Measurements from ENCODE around the gene CDH4.

The CDH4 gene

DNA sequence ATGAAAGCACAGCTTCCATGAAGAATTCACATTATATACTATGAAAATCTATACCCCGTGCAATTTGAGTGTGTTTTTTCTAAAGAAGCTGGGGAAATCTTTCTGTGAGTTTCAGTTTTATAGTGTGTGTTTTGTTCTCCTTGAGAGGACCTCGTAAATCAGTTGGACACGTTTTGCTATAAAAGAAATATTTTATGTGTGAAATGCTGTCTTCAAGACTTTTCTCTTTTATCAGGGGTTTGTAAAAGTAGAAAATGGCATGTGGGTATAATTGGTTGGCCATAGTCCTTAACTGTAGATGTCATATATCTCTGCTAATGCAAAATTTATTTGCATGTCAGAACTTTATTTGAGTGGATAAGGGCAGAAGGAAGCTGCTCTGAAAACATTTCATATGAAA is 186.2 kb downstream of the CDH4 start:
- peaks cover 14% of the 10 kb centered on the region for H3K27me3 Mint-ChIP-seq
- no peaks in the 10 kb centered on the region for H3K36me3 Mint-ChIP-seq (ENCODE audit: low read depth)
- H3K4me1 Mint-ChIP-seq (ENCODE audit: low read depth), result no peaks in the 10 kb centered on the region
- no peaks in the 10 kb centered on the region for H3K9me3 Mint-ChIP-seq
- intact Hi-C loops (cut with micrococcal nuclease), result no loop called here
- H3K27ac Mint-ChIP-seq, result no peak overlapping the region
- H3K4me3 Mint-ChIP-seq, result no peak overlapping the region

DNA sequence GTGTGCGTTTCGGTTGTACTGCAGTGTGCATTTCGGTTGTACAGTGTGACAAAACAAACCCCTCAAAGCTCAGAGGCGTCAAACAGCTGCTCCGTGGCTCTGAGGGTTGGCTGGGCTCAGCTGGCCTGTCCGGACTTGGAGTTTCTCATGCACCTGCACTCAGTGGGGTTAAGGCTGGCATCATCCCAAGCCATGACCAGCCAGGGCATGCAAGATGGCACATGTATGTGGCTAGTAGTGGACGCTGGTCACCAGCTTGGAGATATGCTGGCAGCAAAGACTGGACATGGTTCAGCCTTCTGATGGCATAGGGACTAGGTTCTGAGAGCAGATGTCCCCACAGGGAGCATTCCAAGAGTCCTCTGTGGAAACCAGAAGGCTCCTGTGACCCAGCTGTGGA is 187.2 kb downstream of the CDH4 start:
- Mint-ChIP-seq H3K27me3 (peaks cover 11% of the 10 kb centered on the region), H3K9me3 (no peaks in the 10 kb centered on the region), H3K36me3 (ENCODE audit: low read depth) (no peaks in the 10 kb centered on the region), H3K27ac (no peak overlapping the region), H3K4me3 (no peak overlapping the region), H3K4me1 (ENCODE audit: low read depth) (no peaks in the 10 kb centered on the region)
- intact Hi-C loops (cut with micrococcal nuclease), result no loop called here

DNA sequence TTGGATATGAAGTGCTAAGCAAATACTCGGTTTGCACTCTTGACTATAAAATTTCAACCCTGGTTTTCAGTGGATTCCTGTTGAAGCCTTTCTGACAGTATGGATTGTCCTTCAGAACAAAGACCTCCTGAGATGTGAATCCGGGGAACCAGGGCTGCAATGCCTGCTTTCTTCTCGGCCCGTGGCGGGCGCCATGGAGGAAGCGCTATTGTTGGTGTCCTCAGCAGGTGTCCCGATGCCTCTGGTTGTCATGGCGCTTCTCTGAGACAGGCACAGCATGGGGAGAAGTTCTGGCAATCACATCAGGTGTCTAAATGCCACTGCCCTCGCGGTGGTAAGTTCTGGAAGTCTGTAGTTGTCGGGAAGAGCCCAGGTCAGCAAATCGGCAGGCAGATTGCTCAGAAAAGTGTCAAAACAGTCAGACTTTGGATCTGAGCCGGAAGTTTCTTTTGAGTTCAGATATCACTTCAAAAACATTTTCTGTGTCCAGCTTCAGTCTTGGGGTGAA is 188.5 kb downstream of the CDH4 start:
- Mint-ChIP-seq H3K4me3 (no peak overlapping the region), H3K9me3 (no peaks in the 10 kb centered on the region), H3K4me1 (ENCODE audit: low read depth) (no peaks in the 10 kb centered on the region), H3K27me3 (peaks cover 11% of the 10 kb centered on the region), H3K27ac (no peak overlapping the region), H3K36me3 (ENCODE audit: low read depth) (no peaks in the 10 kb centered on the region)
- intact Hi-C loops (cut with micrococcal nuclease), result no loop called here

DNA sequence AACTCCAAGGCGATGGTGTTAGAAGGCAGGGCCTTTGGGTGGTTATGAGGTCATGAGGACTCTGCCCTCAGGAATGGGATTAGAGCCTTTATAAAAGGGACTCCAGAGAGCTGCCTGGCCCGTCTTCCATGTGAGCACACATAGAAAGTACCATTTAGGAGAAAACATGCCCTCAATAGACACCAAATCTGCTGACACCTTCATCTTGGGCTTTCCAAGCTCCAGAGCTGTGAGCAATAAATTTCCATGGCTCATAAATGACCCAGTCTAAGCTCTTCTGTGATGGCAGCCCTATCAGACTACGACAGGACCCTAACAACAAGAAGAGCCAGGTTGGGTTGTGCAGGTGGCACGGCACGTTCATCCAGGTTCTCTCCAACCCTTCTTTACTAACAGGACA is 189.5 kb downstream of the CDH4 start:
- Mint-ChIP-seq H3K4me1 (ENCODE audit: low read depth) (no peaks in the 10 kb centered on the region), H3K27ac (no peak overlapping the region), H3K36me3 (ENCODE audit: low read depth) (no peaks in the 10 kb centered on the region), H3K9me3 (no peaks in the 10 kb centered on the region), H3K27me3 (peaks cover 8% of the 10 kb centered on the region), H3K4me3 (no peak overlapping the region)
- intact Hi-C loops (cut with micrococcal nuclease), result no loop called here

DNA sequence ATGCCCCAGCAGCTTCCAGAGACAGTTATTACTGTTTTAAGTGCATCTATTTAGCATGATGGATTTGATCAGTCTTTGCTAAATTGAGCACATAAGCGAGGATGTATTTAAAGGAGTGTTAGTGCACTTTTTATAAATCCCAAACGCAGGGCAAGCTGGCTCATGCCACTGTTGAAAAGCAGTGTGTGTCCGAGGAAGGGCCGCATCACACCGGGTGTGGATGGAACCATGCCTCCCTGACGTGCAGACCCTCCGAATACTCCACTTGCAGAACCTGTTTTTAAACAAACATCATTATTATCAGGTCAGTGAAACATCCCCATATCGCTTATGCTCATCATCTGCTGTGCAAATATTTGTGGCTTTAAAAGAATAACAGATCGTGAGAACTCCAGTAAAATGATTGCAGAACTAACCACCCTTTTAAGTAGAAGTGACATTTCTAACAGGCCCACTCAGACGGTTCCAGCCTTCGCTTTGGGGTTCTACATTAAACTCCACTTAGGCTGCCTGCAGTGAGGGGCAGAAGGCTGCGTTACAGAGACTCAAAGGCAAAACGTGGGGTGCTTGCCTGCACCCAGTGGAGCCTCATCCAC is 190.1 kb downstream of the CDH4 start:
- no peaks in the 10 kb centered on the region for H3K36me3 Mint-ChIP-seq (ENCODE audit: low read depth)
- no peak overlapping the region for H3K27ac Mint-ChIP-seq
- no peak overlapping the region for H3K4me3 Mint-ChIP-seq
- H3K27me3 Mint-ChIP-seq, result peaks cover 5% of the 10 kb centered on the region
- H3K9me3 Mint-ChIP-seq, result no peaks in the 10 kb centered on the region
- no peaks in the 10 kb centered on the region for H3K4me1 Mint-ChIP-seq (ENCODE audit: low read depth)
- intact Hi-C loops (cut with micrococcal nuclease), result no loop called here

DNA sequence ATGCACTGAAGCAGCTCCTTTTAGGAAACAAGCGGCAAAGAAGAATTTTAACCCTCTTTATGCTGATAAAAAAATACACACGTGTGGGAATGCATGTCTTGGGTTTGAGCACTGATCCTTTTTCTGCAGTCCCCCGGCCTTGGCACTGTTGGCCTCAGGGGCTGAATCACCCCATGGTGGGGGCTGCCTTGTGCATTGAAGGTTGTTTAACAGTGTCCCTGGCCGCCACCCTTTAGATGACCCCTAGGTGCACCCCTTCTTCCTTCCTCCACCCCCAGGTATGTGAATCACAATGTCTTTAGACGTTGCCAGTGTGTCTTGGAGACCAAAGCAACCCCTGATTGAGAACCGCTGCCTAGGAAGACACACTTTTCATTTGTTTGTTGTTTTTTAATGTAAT is 190.7 kb downstream of the CDH4 start:
- Mint-ChIP-seq H3K4me1 (ENCODE audit: low read depth) (no peaks in the 10 kb centered on the region), H3K27me3 (peaks cover under 1% of the 10 kb centered on the region), H3K4me3 (no peak overlapping the region), H3K36me3 (ENCODE audit: low read depth) (no peaks in the 10 kb centered on the region), H3K9me3 (no peaks in the 10 kb centered on the region), H3K27ac (no peak overlapping the region)
- intact Hi-C loops (cut with micrococcal nuclease), result no loop called here

DNA sequence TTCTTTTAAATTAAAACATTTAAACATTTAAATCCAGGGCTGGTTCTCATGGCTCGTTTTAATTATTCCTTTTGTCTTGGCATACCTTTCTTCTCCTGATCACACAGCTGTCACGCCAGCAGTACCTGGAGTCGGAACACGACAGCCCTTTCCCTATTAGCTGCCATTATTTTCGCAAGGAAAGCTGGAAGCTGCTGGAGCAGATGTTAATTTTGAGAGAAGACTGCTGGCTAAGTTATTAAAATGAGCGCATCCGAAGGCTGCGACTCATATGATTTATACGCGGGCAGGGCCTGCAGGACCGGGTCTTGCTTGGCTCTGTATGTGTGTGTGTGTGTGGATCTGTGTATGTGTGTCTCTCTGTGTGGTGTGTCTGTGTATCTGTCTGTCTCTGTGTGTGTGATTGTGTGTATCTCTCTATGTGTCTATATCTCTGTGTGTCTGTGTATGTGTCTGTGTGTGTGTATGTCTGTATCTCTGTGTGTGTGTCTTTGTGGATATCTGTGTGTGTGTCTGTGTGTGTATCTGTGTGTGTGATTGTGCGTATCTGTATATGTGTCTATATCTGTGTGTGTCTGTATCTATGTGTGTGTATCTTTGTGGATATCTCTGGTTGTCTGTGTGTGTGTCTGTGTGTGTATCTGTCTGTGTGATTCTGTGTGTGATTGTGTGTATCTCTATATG is 191.5 kb downstream of the CDH4 start:
- H3K27ac Mint-ChIP-seq, result no peak overlapping the region
- no peaks in the 10 kb centered on the region for H3K4me1 Mint-ChIP-seq (ENCODE audit: low read depth)
- no peaks in the 10 kb centered on the region for H3K27me3 Mint-ChIP-seq
- no peaks in the 10 kb centered on the region for H3K9me3 Mint-ChIP-seq
- H3K4me3 Mint-ChIP-seq, result no peak overlapping the region
- H3K36me3 Mint-ChIP-seq (ENCODE audit: low read depth), result no peaks in the 10 kb centered on the region
- intact Hi-C loops (cut with micrococcal nuclease), result no loop called here

DNA sequence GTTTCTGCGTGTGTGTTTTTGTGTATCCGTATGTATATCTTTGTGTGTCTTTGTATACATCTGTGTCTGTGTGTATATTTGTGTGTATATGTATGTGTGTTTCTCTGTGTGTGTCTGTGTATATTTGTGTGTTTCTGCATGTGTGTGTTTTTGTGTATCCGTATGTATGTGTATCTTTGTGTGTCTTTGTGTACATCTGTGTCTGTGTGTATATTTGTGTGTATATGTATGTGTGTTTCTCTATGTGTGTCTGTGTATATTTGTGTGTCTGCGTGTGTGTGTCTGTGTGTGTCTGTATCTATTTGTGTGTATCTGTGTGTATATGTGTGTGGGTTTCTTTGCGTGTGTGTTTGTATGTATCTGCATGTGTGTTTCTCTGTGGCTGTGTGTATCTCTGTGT is 192.6 kb downstream of the CDH4 start:
- no peaks in the 10 kb centered on the region for H3K36me3 Mint-ChIP-seq (ENCODE audit: low read depth)
- H3K4me1 Mint-ChIP-seq (ENCODE audit: low read depth), result no peaks in the 10 kb centered on the region
- H3K4me3 Mint-ChIP-seq, result no peak overlapping the region
- no peaks in the 10 kb centered on the region for H3K27me3 Mint-ChIP-seq
- H3K9me3 Mint-ChIP-seq, result no peaks in the 10 kb centered on the region
- intact Hi-C loops (cut with micrococcal nuclease), result no loop called here
- H3K27ac Mint-ChIP-seq, result no peak overlapping the region

DNA sequence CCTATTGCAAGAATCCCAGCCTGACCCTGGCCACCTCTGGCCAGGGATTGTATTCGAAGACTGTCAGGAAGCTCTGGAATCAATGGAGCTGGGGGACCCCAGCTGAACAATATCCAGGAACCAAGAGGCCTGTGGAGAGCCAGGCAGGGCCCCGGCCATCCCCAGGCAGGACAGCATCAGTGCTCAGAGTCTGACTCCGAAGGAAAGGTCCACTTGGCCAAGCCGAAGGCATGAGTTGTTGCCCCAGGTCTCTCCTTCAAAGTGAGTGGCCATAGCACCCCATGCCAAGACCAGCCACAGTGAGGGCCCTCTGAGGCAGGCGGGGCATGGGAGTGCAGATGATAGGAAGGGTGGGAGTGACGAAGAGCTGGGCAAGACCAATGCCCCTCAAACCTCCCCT is 193.1 kb downstream of the CDH4 start:
- intact Hi-C loops (cut with micrococcal nuclease), result no loop called here
- no peak overlapping the region for H3K27ac Mint-ChIP-seq
- H3K9me3 Mint-ChIP-seq, result no peaks in the 10 kb centered on the region
- no peaks in the 10 kb centered on the region for H3K36me3 Mint-ChIP-seq (ENCODE audit: low read depth)
- no peaks in the 10 kb centered on the region for H3K4me1 Mint-ChIP-seq (ENCODE audit: low read depth)
- no peaks in the 10 kb centered on the region for H3K27me3 Mint-ChIP-seq
- no peak overlapping the region for H3K4me3 Mint-ChIP-seq

DNA sequence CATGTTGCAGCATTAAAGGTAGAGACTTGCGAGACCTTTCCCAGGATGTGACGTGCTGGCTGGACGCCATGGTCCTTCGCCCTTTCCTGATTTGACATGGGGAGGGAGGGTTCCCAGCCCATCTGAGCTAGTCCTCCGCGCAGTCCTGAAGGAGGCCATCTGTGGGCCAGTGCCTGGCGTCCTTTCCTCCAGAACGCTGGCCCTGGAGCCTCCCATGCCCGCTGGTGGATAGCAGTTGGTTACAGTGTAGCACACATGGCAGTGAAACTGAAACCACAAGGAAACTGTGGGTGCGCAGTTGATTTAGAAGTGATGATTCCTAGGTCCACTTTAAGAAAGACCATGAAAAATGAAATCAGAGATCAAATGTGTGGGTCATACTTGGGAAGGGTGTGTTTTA is 193.7 kb downstream of the CDH4 start:
- Mint-ChIP-seq H3K9me3 (no peaks in the 10 kb centered on the region), H3K36me3 (ENCODE audit: low read depth) (no peaks in the 10 kb centered on the region), H3K4me1 (ENCODE audit: low read depth) (no peaks in the 10 kb centered on the region), H3K27ac (no peak overlapping the region), H3K27me3 (no peaks in the 10 kb centered on the region), H3K4me3 (no peak overlapping the region)
- intact Hi-C loops (cut with micrococcal nuclease), result no loop called here

DNA sequence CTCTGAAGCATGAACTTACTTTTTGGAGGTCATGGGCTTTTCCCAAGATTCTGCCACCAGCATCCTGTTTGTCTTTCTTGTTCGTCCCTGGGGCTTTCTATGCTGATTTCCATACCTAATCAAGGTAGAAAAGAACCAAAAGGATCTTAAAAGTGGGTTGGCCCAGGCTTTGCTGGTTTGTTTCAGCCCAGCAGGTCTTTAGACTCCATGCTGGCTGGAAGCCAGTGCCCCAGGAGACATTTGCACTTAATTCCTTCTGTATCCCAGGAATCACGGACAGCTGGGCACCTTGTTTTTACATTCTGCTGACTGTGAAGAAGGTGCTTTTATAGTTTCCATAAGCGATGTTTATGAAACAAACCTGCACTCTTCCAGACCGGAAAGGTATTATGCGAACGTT is 195.9 kb downstream of the CDH4 start:
- Mint-ChIP-seq H3K4me3 (no peak overlapping the region), H3K9me3 (no peaks in the 10 kb centered on the region), H3K36me3 (ENCODE audit: low read depth) (no peaks in the 10 kb centered on the region), H3K4me1 (ENCODE audit: low read depth) (no peaks in the 10 kb centered on the region), H3K27me3 (no peaks in the 10 kb centered on the region), H3K27ac (no peak overlapping the region)
- intact Hi-C loops (cut with micrococcal nuclease), result no loop called here

DNA sequence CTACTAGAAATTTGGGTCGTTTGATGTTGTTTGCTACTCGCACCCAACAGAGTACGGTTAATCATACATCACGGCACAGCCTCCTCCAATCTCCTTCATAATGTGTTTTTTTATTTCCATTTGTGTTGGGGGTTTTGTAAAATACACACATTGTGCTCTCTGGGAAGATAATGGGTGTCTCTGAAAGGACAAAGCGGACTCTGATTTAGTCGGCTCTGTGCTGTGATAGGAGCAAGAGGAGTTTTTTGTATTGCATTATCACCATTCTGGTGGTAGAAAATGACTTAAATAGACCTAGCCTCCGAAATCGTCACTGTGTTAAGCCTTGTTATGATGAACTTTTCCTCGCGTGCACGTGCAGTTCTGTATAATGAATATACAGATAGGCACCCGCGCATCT is 196.3 kb downstream of the CDH4 start:
- no peaks in the 10 kb centered on the region for H3K27me3 Mint-ChIP-seq
- H3K4me1 Mint-ChIP-seq (ENCODE audit: low read depth), result no peaks in the 10 kb centered on the region
- intact Hi-C loops (cut with micrococcal nuclease), result no loop called here
- no peaks in the 10 kb centered on the region for H3K9me3 Mint-ChIP-seq
- no peak overlapping the region for H3K4me3 Mint-ChIP-seq
- H3K27ac Mint-ChIP-seq, result no peak overlapping the region
- no peaks in the 10 kb centered on the region for H3K36me3 Mint-ChIP-seq (ENCODE audit: low read depth)

DNA sequence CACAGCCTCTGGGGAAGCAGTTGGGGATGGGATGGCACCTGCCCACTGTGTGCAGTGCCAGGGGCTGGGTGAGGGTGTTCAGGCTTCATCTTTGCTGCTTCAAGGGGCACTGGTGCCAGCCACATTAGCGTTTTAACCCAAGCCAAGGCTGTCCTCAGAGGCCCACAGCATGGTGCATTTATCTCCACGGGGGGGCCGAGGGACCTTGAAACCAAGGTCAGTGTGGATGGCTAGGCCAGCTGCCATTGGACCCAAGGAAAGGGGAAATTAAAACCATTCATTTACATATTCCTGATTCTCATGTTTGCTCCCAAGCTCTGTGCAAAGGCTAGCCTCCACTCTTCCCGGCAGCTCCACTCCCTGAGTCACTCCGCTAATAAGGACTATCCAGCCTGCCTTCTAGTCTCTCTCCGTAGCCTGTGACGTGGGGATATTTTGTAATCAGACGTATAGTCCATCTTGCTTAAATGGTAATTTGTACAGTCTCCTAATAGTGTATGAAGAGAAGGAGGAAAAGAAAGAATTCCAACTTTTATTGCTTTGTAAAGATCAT is 197.1 kb downstream of the CDH4 start:
- intact Hi-C loops (cut with micrococcal nuclease), result no loop called here
- H3K4me3 Mint-ChIP-seq, result no peak overlapping the region
- H3K4me1 Mint-ChIP-seq (ENCODE audit: low read depth), result no peaks in the 10 kb centered on the region
- no peak overlapping the region for H3K27ac Mint-ChIP-seq
- no peaks in the 10 kb centered on the region for H3K27me3 Mint-ChIP-seq
- H3K9me3 Mint-ChIP-seq, result no peaks in the 10 kb centered on the region
- no peaks in the 10 kb centered on the region for H3K36me3 Mint-ChIP-seq (ENCODE audit: low read depth)

DNA sequence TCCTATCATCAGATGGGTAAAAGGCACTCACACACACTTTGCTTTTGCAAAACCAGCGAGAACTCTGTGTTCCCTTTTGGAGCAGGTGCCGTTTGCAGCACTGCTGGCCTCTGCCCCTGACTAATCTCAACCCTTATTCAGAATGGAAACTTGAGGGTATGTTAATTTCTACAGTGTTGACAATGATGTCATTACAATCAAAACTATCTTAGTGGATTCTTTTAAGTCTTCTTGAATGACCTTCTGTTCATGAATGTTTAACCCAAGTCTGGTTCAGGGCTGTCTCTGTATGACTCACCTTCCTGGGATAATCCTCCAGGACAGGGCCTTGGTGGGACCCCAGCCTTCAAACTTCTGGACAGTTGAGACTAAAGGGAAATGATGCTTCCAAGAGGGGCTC is 197.9 kb downstream of the CDH4 start:
- no peak overlapping the region for H3K27ac Mint-ChIP-seq
- H3K9me3 Mint-ChIP-seq, result no peaks in the 10 kb centered on the region
- H3K4me3 Mint-ChIP-seq, result no peak overlapping the region
- H3K27me3 Mint-ChIP-seq, result no peaks in the 10 kb centered on the region
- H3K36me3 Mint-ChIP-seq (ENCODE audit: low read depth), result no peaks in the 10 kb centered on the region
- intact Hi-C loops (cut with micrococcal nuclease), result no loop called here
- H3K4me1 Mint-ChIP-seq (ENCODE audit: low read depth), result no peaks in the 10 kb centered on the region

DNA sequence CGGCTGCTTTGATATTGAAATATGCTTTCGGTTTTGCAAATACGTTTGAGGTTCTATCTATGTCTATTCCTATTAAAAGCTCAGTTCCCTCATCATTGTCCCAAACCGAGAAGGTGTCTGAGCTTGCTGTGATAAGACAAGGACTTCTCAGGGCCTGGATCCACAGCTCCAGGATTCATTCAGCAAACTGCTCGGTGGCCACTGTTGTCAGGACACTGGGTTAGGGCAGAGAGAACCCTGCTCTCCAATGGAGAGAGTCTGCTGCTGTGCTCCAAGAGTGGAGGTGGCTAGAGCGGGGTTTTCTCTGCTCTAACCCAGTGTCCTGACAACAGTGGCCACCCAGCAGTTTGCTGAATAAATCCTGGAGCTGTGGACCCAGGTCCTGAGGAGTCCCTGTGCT is 198.5 kb downstream of the CDH4 start:
- H3K4me1 Mint-ChIP-seq (ENCODE audit: low read depth), result no peaks in the 10 kb centered on the region
- intact Hi-C loops (cut with micrococcal nuclease), result no loop called here
- H3K36me3 Mint-ChIP-seq (ENCODE audit: low read depth), result no peaks in the 10 kb centered on the region
- H3K9me3 Mint-ChIP-seq, result peaks cover 3% of the 10 kb centered on the region
- no peaks in the 10 kb centered on the region for H3K27me3 Mint-ChIP-seq
- H3K27ac Mint-ChIP-seq, result no peak overlapping the region
- H3K4me3 Mint-ChIP-seq, result no peak overlapping the region

Measured in dendritic cell treated with granulocyte-macrophage colony-stimulating factor and Interleukin-4, amounts not matched to agents 40 ng/mL and 50 ng/mL, for 4 days (primary cell).